Trophoblast cell (in vitro differentiated cells and primary cell): ENCODE data around the gene RRH.
A peak's percentile ranks its signal among the peaks of the same experiment; 100 is the strongest.

Experiments
- DNase-seq, 2 donors: peaks; one replicate each; pipeline ENCODE4 v3.0.0-alpha.2; 2016
- H2AFZ ChIP-seq: 2 replicates; pipeline ENCODE4 v1.6.1; 2013; ENCODE audit warnings: low read length, moderate library complexity, mild to moderate bottlenecking; ENCODE audit not compliant: insufficient read depth, poor library complexity
- H2AK5ac ChIP-seq: 2 replicates; pipeline ENCODE4 v1.6.1; 2013; ENCODE audit warnings: mild to moderate bottlenecking, low read length
- H2BK120ac ChIP-seq: 2 replicates; pipeline ENCODE4 v1.6.1; 2013; ENCODE audit warnings: low read length, mild to moderate bottlenecking, moderate library complexity; ENCODE audit not compliant: insufficient read depth, poor library complexity
- H2BK12ac ChIP-seq: 2 replicates; pipeline ENCODE4 v1.6.1; 2013; ENCODE audit warnings: mild to moderate bottlenecking, low read length, moderate library complexity
- H2BK5ac ChIP-seq: 2 replicates; pipeline ENCODE4 v1.6.1; 2013; ENCODE audit warnings: low read length, low read depth, moderate library complexity, mild to moderate bottlenecking; ENCODE audit not compliant: poor library complexity
- H3K14ac ChIP-seq: 2 replicates; pipeline ENCODE4 v1.6.1; 2013; ENCODE audit warnings: mild to moderate bottlenecking, low read length
- H3K18ac ChIP-seq: 2 replicates; pipeline ENCODE4 v1.6.1; 2013; ENCODE audit warnings: mild to moderate bottlenecking, low read length
- H3K23ac ChIP-seq: 2 replicates; pipeline ENCODE4 v1.6.1; 2013; ENCODE audit warnings: low read length
- H3K27ac ChIP-seq: 2 replicates; pipeline ENCODE4 v1.5.1; 2013; ENCODE audit warnings: low read depth, mild to moderate bottlenecking, inconsistent platforms, low read length, moderate library complexity
- H3K27me3 ChIP-seq: 2 replicates; pipeline ENCODE4 v1.6.1; 2013; ENCODE audit warnings: inconsistent platforms, mild to moderate bottlenecking, low read length, moderate library complexity; ENCODE audit not compliant: insufficient read depth
- H3K36me3 ChIP-seq, 2 experiments: 1 replicate in 1 of 2; 2 replicates in 1 of 2; pipeline ENCODE4 v1.6.1; 2013; ENCODE audit warnings: low read length in 2 of 2, mild to moderate bottlenecking in 2 of 2, moderate library complexity in 1 of 2; ENCODE audit not compliant: insufficient read depth in 2 of 2, control insufficient read depth in 1 of 2
- H3K4ac ChIP-seq: 2 replicates; pipeline ENCODE4 v1.6.1; 2013; ENCODE audit warnings: low read depth, mild to moderate bottlenecking, low read length, moderate library complexity
- H3K4me1 ChIP-seq, 2 experiments: 1 replicate in 1 of 2; 2 replicates in 1 of 2; pipeline ENCODE4 v1.6.1; 2013; ENCODE audit warnings: low read length in 2 of 2, mild to moderate bottlenecking in 2 of 2, moderate library complexity in 1 of 2; ENCODE audit not compliant: insufficient read depth in 2 of 2, control insufficient read depth in 1 of 2
- H3K4me2 ChIP-seq: 2 replicates; pipeline ENCODE4 v1.6.1; 2013; ENCODE audit warnings: inconsistent platforms, mild to moderate bottlenecking, low read length, moderate library complexity
- H3K4me3 ChIP-seq: 2 replicates; pipeline ENCODE4 v1.5.1; 2013; ENCODE audit warnings: mild to moderate bottlenecking, low read depth, low read length, inconsistent platforms
- H3K79me1 ChIP-seq: one replicate; pipeline ENCODE4 v1.6.1; 2013; ENCODE audit warnings: low read length
- H3K79me2 ChIP-seq: 2 replicates; pipeline ENCODE4 v1.6.1; 2013; ENCODE audit warnings: low read length, mild to moderate bottlenecking; ENCODE audit not compliant: control insufficient read depth, insufficient read depth, poor library complexity
- H3K9ac ChIP-seq: 2 replicates; pipeline ENCODE4 v1.6.1; 2013; ENCODE audit warnings: mild to moderate bottlenecking, low read length
- H3K9me3 ChIP-seq: 2 replicates; pipeline ENCODE4 v1.6.1; 2013; ENCODE audit warnings: low read depth, mild to moderate bottlenecking, control low read depth, inconsistent platforms, low read length; ENCODE audit not compliant: insufficient read depth
- H4K12ac ChIP-seq: 2 replicates; pipeline ENCODE4 v1.6.1; 2013; ENCODE audit warnings: low read depth, mild to moderate bottlenecking, low read length, moderate library complexity
- H4K8ac ChIP-seq: 2 replicates; pipeline ENCODE4 v1.6.1; 2013; ENCODE audit warnings: low read depth, mild to moderate bottlenecking, low read length, moderate library complexity
- H4K91ac ChIP-seq: one replicate; pipeline ENCODE4 v1.6.1; 2013; ENCODE audit warnings: low read depth, mild to moderate bottlenecking, low read length, moderate library complexity
- WGBS: extraction: QIAGEN DNeasy Blood & Tissue Kit; methylation state at CpG from one replicate; pipeline ENCODE4 v1.1.7; 2013; ENCODE audit warnings: missing lambda C conversion rate; ENCODE audit not compliant: insufficient read length, insufficient coverage; ENCODE audit errors: extremely low coverage; 5-methylcytosine and 5-hydroxymethylcytosine counted together

Gene RRH

GRCh38 chr4:109877400-109877799 lies 49.6 kb downstream of the RRH start:
- no peak overlapping the region for H4K8ac ChIP-seq
- H3K23ac ChIP-seq, result no peak overlapping the region
- no peaks in the 10 kb centered on the region for H3K79me2 ChIP-seq
- H3K9ac ChIP-seq, result no peak overlapping the region
- no peak overlapping the region for H2AFZ ChIP-seq
- DNase-seq, result no peak
- H3K4me3 ChIP-seq, result no peak overlapping the region
- no peaks in the 10 kb centered on the region for H3K27me3 ChIP-seq
- peaks cover 2% of the 10 kb centered on the region for H3K79me1 ChIP-seq
- H3K9me3 ChIP-seq, result peaks cover 4% of the 10 kb centered on the region
- H3K4me1 ChIP-seq, result peaks cover 10 to 13% of the 10 kb centered on the region in 2 experiments
- no peak overlapping the region for H2BK120ac ChIP-seq
- H3K36me3 ChIP-seq, result no peaks in the 10 kb centered on the region
- H3K18ac ChIP-seq, result no peak overlapping the region
- no peak overlapping the region for H4K12ac ChIP-seq
- no peak overlapping the region for H3K27ac ChIP-seq
- H3K14ac ChIP-seq, result no peak overlapping the region
- H3K4ac ChIP-seq, result no peak overlapping the region
- H4K91ac ChIP-seq, result no peak overlapping the region
- H2BK12ac ChIP-seq, result no peak overlapping the region
- H2BK5ac ChIP-seq, result no peak overlapping the region
- WGBS, result no CpG with 5 or more reads among the region's 3 CpGs
- H2AK5ac ChIP-seq, result no peak overlapping the region
- no peak overlapping the region for H3K4me2 ChIP-seq

- Histone ChIP-seq H3K9ac (no peak overlapping the region), H3K27me3 (no peaks in the 10 kb centered on the region), H2BK12ac (no peak overlapping the region), H3K4ac (no peak overlapping the region), H2AFZ (no peak overlapping the region), H3K18ac (no peak overlapping the region), H4K91ac (no peak overlapping the region), H4K8ac (no peak overlapping the region), H3K4me1 (peaks cover 10 to 13% of the 10 kb centered on the region in 2 experiments), H3K14ac (no peak overlapping the region), H3K36me3 (no peaks in the 10 kb centered on the region), H3K4me2 (no peak overlapping the region), H3K23ac (no peak overlapping the region), H4K12ac (no peak overlapping the region), H2BK5ac (no peak overlapping the region), H3K79me1 (peaks cover 2% of the 10 kb centered on the region), H2AK5ac (no peak overlapping the region), H3K27ac (no peak overlapping the region), H3K4me3 (no peak overlapping the region), H3K9me3 (peaks cover 4% of the 10 kb centered on the region), H2BK120ac (no peak overlapping the region), H3K79me2 (no peaks in the 10 kb centered on the region)
- no peak for DNase-seq
- WGBS, result no CpG with 5 or more reads among the region's 2 CpGs
These were observed 50.6 kb downstream of the RRH start for GRCh38 chr4:109878355-109878754.

- Histone ChIP-seq H3K9me3 (peaks cover 4% of the 10 kb centered on the region), H3K14ac (no peak overlapping the region), H3K79me2 (no peaks in the 10 kb centered on the region), H4K91ac (no peak overlapping the region), H3K23ac (no peak overlapping the region), H3K4me3 (no peak overlapping the region), H3K27ac (no peak overlapping the region), H2BK120ac (no peak overlapping the region), H4K12ac (no peak overlapping the region), H3K4me1 (peaks cover 10 to 13% of the 10 kb centered on the region in 2 experiments), H3K27me3 (no peaks in the 10 kb centered on the region), H2AFZ (no peak overlapping the region), H3K9ac (no peak overlapping the region), H3K4me2 (no peak overlapping the region), H2BK12ac (no peak overlapping the region), H3K18ac (no peak overlapping the region), H3K79me1 (peaks cover 2% of the 10 kb centered on the region), H2BK5ac (no peak overlapping the region), H4K8ac (no peak overlapping the region), H3K36me3 (no peaks in the 10 kb centered on the region), H2AK5ac (no peak overlapping the region), H3K4ac (no peak overlapping the region)
- no peak for DNase-seq
- no CpG with 5 or more reads among the region's 12 CpGs for WGBS
These were observed 51.3 kb downstream of the RRH start for GRCh38 chr4:109879081-109879480.

DNA sequence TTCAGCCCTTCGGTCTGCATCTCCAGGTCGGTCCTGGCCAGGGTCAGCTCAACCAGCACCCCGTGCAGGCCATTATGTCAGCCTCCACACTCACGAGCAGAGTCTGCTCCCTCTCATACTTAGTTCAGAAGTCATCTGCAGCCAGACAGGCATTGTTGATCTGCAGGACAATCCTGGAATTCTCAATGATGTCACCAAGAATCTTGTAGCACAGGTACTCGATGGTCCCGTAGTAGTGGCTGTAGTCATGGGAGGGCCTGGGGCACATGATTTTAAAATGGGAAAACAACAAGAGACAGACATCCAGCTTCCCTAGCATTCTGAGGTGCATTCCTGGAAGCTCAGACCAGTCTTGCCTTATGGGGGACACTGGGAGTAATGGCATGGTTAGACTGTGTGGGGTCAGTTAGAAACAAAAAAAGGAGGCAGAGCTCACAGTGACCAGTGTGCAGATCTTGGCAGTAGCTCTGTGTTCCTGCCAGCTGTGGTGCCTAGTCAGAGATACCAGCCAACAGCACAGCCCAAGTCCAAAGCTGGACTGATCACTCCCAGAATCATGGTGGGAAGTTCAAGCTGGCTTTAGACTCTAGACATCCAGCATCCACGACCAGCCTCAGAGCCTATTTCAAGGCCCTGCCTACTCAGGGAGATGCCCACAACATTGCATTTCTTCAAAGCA lies 52.0 kb downstream of the RRH start:
- peak; percentile 86 to 95 for DNase-seq
- Histone ChIP-seq H4K8ac (peak overlapping the region; percentile 2), H4K91ac (no peak overlapping the region), H3K18ac (no peak overlapping the region), H3K9me3 (peaks cover 4% of the 10 kb centered on the region), H3K36me3 (no peaks in the 10 kb centered on the region), H3K4me3 (peak overlapping the region; percentile 1), H3K9ac (no peak overlapping the region), H3K4me1 (peaks cover 10 to 13% of the 10 kb centered on the region in 2 experiments), H3K14ac (peak overlapping the region; percentile 14), H4K12ac (no peak overlapping the region), H3K27ac (no peak overlapping the region), H2BK120ac (no peak overlapping the region), H3K79me1 (peaks cover 2% of the 10 kb centered on the region), H3K4ac (no peak overlapping the region), H3K27me3 (no peaks in the 10 kb centered on the region), H2BK5ac (no peak overlapping the region), H2AK5ac (no peak overlapping the region), H3K79me2 (no peaks in the 10 kb centered on the region), H3K23ac (no peak overlapping the region), H3K4me2 (no peak overlapping the region), H2AFZ (no peak overlapping the region), H2BK12ac (peak overlapping the region; percentile 21)
- WGBS, result no CpG with 5 or more reads among the region's 7 CpGs
